PFSK-1 (cell line): ENCODE measurements around the gene ASMTL.

Source experiments
- FOXP2 ChIP-seq: optimal IDR thresholded peaks from 2 replicates; pipeline ENCODE3; 2011; ENCODE audit warnings: borderline replicate concordance, control low read depth, inconsistent platforms; ENCODE audit not compliant: insufficient read depth; ENCODE audit errors: extremely low read length, extremely low read depth
- POLR2AphosphoS5 ChIP-seq: IDR thresholded peaks from 2 replicates; pipeline ENCODE4 v1.6.1; 2012; ENCODE audit warnings: low read depth, mild to moderate bottlenecking, control low read depth, low read length, moderate library complexity
- REST ChIP-seq, 2 experiments: IDR thresholded peaks; 2 replicates each; pipeline versions ENCODE4 v1.6.1 to v1.8.0; 2011 to 2012; ENCODE audit warnings: low read depth in 2 of 2, low read length in 2 of 2, control low read depth in 1 of 2, inconsistent platforms in 1 of 2, mild to moderate bottlenecking in 1 of 2, moderate library complexity in 1 of 2; ENCODE audit not compliant: insufficient read depth in 1 of 2
- SIN3A ChIP-seq: IDR thresholded peaks from 2 replicates; pipeline ENCODE4 v1.6.1; 2012; ENCODE audit warnings: mild to moderate bottlenecking, low read length, moderate library complexity, borderline replicate concordance; ENCODE audit not compliant: insufficient read depth
- TAF1 ChIP-seq: IDR thresholded peaks from 2 replicates; pipeline ENCODE4 v1.6.1; 2012; ENCODE audit warnings: low read length, control low read depth, borderline replicate concordance; ENCODE audit not compliant: insufficient read depth

ASMTL gene

GRCh38 chrX:1449036-1449822 lies 3.5 kb downstream of the ASMTL start:
- TF ChIP-seq REST (IDR thresholded peaks at IDR 0.05; ENCODE audit: insufficient read depth in 1 of 2, low read depth in 2 of 2, low read length in 2 of 2) (no peak), TAF1 (no peak), POLR2AphosphoS5 (no peak), FOXP2 (no peak), SIN3A (no peak)

GRCh38 chrX:1444561-1445500 lies 7.9 kb downstream of the ASMTL start:
- TF ChIP-seq POLR2AphosphoS5 = no peak
- no peak for TF ChIP-seq REST (IDR thresholded peaks at IDR 0.05; ENCODE audit: insufficient read depth in 1 of 2, low read depth in 2 of 2, low read length in 2 of 2)
- TF ChIP-seq TAF1 = no peak
- no peak for TF ChIP-seq SIN3A
- TF ChIP-seq FOXP2 = no peak

GRCh38 chrX:1443496-1444075 lies 9.1 kb downstream of the ASMTL start:
- TF ChIP-seq TAF1 = no peak
- no peak for TF ChIP-seq FOXP2
- TF ChIP-seq SIN3A = no peak
- no peak for TF ChIP-seq POLR2AphosphoS5
- no peak for TF ChIP-seq REST (IDR thresholded peaks at IDR 0.05; ENCODE audit: insufficient read depth in 1 of 2, low read depth in 2 of 2, low read length in 2 of 2)

GRCh38 chrX:1442724-1443367 lies 9.9 kb downstream of the ASMTL start:
- TF ChIP-seq TAF1 (no peak), REST (IDR thresholded peaks at IDR 0.05; ENCODE audit: insufficient read depth in 1 of 2, low read depth in 2 of 2, low read length in 2 of 2) (no peak), SIN3A (no peak), FOXP2 (no peak), POLR2AphosphoS5 (no peak)
